Activated CD8-positive, alpha-beta memory T cell treated with anti-CD3 and anti-CD28 coated beads, Interleukin-2, amount 50 U/mL, for 24 hours (primary cell): ENCODE results near the gene HNF4A.

Experiments used
- DNase-seq: peaks from one replicate; pipeline ENCODE4 v3.0.0-alpha.2; 2020; ENCODE audit errors: extremely low read depth

HNF4A gene

DNA sequence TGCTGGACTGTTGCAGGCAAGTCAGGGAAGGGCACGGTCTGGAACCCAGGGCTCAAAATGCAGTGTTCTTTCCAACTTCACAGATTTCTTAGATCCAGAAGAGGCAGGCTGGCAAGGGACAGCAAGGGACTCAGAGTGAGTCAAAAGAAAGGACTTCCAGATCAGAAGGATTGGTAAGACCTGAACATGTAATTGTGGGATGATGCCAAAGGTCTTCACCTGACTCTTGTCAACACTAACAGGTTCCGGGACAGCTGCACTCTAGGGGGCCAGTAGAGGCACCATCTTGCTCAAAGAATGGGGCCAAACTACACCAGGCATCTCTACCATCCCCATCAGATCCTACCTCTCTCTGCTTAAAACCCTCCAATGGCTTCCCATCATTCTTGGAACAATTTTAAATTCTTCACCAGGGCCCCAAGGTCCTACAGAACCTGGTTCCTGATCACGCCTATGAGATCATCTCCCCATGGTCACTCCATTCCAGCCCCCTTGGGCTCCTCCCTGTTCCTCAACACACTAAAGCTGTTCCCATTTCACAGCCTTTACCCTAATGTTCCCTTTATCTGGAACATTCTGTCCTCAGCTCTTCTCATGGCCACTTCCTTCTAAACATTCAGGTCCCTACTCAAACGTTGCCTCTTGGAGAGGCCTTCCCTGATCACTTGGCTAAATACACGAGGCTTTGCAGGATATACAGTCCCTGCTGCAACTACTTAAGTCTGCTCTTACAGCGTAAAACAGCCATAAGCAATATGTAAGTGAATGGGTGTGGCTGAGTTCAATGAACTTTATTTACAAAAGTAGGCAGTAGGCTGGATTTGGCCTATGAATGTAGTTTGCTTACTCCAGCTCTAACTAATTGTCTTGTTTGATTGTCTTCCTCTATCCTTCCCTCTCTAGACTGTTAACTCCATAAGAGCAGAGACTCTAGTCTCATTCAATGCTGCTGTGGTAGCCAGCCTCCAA, 90.5 kb downstream of the HNF4A start:
- no peak for DNase-seq

DNA sequence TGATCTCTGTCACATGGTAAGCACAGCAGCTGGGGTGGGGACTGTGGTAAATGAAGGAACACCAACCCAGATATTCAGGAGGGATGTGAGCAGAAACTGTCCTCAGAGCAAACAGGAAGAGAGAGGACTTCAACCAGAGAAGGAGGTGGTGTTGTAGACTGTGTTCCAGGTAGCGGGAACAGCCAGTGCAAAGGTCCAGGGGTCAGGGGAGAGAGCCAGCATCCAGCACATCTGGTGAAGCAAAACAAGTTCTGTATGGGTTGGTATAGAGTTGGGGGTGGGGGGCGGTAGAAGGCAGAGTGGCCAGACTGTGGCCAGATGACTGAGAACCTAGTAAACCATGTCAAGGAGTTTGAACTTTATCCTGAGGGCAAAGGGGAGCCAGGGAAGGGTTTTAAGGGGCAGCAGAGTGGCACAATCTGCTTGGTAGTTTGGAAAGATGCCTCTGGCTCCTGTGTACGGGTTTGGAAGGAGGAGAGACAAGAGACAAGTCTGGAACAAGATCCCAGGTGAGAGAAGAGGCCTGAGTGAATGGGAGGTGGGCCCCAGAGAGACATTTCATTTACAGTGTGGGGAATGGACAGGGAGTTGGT, 92.4 kb downstream of the HNF4A start:
- no peak for DNase-seq

DNA sequence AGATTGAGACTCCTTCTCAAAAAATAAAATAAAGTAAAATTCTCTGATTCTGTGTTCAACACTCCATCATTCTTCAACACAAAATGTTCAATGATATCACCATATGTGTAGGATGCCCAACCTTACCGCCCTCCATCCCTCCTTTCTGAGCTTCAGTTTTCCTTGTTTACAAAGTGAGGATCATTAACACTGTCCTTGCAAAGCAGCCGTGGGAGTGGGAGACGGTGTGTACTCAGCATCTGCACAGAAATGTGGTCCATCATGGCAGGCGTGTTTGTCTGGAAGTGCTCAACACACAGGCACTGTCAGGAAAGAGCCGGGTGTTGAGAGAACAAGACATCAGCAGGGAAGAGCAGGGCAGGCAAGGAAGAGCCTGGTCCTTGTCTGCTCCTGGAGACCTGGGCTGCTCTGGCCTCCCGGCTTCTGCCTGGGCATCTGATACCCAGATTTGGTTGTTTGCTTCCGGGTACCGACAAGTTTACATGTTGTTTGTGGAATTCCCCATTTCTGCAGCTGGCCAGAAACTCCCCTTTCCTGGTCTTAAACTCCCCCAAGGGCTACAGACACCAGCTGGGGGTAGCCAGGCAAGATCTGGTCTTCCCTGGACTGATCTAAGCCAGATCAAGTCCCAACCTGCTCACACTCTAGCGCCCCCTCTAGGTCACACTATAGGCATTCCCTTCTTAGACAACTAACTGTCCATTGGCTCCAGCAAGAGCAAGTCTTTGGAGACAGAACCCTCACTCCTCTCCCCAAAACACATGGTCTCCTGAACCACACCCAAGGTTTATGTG, 93.5 kb downstream of the HNF4A start:
- no peak for DNase-seq

DNA sequence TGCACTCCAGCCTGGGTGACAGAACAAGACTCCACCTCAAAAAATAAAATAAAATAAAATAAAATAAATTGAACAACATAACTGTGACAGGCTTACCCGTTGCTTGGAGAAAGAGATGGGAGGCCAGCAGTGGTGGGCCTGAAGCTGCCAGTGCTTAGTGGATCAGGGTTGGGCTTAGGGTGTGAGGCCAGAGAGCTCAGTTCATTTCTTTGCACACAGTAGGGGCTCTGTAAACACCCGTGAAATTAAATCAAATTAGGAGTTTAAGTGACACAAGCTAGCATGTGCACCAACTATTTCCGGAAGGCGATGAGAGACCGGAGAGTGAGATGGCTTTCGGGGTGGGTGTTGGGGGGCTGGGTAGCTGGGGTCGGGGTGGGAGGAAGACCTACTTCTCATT, 94.4 kb downstream of the HNF4A start:
- no peak for DNase-seq

DNA sequence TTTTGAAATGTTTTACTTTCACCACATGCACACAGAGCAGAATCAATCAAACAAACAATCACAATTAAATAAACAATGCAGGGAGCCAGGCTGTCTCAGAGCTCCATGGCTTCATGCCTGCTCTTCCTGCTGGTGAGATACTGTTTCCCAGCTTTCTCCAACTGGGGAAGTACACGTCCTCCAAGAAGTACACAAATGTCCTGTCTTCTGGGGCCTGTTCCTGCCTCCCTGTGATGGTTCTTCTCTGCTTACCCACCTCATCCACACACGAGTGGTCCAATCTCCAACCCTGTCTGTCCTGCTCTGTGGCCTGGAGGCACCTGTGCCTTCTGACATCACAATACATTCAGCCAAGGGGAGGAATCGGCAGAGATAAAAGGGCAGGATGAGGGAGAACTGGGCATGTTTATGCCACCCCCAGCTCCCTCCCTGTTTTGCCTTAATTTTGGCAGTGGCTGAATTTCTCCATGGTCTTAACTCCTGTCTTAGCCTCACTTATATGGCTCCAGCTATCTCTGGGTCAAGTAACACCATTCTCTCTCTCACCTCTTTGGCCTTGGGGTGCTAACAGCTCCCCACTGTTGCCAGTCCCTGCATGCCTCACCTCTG, 94.9 kb downstream of the HNF4A start:
- no peak for DNase-seq

DNA sequence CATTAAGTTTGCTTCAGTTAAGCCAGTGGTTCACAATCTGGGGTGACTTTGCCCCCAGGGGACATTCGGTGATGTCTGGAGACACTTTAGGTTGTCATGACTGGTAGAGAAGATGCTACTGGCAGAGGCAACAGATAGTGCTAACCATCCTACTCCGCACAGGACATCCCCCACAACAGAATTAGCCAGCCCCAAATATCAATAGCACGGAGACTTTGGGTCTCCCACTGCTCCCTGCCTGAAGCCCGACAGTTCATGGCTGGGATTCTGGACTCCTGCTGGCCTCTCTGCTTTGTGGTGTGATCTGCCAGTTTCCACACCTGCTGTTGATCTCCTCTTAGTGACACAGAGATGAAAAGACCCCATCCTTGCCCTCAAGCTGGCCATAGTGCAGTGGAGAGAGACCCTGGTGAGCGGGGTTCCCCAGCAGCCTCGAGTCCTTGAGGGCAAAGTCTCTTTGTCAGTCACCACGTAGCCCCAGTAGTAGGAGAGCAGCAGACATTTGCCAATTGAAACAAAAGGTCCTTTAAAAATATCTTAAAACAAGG, 95.5 kb downstream of the HNF4A start:
- no peak for DNase-seq

DNA sequence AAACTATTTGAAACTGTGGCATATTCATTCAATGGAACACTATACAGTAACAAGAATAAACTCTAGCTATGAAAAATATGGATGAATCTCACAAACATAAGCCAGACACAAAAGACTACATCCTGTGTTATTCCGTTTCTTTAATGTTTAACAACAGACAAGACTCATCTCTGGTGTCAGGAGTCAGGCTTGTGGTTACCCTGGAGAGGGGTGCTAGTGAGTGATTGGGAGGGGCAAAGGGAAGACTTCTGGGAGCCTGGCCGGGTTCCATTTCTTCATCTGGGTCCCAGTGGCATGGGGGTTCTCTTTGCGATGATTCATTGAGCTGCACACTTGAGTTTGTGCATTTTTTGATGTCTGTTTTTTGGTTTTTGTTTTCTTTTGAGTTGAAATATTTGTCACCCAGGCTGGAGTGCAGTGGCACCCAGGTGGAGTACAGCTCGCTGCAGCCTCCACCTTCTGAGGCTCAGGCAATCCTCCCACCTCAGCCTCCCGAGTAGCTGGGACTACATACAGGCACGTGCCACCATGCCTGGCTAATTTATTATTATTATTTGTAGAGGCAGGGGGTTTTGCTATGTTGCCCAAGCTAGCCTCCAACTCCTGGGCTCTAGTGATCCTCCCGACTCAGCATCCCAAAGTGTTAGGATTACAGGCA, 98.9 kb downstream of the HNF4A start:
- DNase-seq = no peak

DNA sequence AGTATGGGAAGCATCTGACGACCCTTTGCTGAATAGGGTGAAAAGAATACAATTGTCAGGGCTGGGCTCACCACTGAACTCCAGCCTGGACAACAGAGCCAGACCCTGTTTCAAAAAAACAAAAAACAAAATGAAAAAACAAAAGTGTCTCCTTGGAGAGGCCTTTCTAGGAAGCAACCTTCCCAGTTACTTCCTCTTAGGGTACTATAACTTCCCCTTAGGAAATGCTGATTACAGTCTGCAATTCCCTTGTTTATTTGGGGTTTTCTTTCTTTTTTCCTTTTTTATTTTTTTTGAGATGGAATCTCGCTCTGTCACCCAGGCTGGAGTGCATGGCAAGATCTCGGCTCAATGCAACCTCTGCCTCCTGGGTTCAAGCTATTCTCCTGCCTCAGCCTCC, 99.6 kb downstream of the HNF4A start:
- no peak for DNase-seq

DNA sequence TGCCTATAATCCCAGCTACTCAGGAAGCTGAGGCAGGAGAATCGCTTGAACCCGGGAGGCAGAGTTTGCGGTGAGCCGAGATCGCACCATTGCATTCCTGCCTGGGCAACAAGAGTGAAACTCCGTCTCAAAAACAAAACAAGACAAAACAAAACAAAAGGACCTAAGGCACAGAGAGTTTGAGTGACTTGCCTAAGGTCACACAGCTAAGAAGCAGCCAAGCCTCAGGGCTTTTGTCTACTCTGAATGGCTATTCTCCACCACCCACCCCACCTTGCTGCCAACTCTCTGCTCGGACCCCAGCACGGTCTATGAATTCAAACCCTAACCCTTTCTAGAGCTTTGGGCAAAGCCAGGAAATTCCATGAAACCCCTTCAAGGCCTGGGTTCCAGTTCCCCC, 101.1 kb downstream of the HNF4A start:
- no peak for DNase-seq

DNA sequence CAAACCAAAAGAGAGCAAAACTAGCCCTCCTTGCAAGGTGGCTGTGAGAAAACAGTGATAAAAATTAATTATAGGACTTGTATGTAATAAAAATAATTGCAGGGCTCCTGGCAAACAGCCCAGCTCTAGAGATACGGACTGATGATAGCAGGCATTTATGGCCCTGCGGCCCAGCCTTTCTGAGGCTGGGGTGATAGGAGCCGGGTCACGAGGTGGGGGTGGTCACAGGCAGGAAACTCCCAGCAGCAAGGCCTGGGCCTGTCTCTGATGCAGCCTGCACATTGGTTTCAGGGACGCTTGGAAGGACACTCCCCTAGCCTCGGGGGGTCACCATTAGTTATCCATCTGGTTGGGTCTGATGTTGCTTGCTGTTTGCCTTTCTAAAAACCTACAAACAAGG, 101.5 kb downstream of the HNF4A start:
- no peak for DNase-seq

DNA sequence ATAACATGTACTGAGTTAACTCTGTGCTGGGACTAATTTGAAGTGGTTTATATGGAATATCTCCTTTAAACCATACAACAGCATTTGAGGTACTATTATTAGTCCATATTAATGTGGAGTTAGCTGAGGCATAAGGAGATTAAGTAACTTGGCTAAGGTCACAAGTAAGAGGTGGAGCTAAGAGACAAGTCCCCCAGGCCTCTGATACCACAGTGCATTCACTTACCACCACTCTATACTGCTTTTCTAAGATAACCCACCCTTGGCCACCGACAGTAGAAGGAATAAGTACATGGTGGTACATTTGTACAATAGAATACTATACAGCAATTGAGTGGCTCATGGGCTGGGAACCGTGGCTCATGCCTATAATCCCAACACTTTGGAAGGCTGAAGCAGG, 103.8 kb downstream of the HNF4A start:
- DNase-seq = no peak

DNA sequence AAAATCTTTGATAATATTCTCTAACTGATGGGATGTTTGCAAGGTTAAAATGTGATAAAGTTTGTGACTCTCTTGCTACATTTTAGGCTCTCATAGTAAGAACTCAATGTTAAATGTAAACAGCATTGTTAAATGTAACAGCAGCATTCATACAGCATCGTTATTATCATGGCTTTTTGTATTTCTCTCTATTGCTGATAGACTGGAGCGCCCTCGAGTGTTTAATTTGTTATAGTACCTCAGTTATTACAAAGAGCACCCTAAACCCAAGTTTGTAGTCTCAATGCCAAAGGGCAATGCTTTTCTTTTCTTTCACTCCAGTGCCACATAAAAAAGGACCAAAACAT, 105.3 kb downstream of the HNF4A start:
- no peak for DNase-seq

DNA sequence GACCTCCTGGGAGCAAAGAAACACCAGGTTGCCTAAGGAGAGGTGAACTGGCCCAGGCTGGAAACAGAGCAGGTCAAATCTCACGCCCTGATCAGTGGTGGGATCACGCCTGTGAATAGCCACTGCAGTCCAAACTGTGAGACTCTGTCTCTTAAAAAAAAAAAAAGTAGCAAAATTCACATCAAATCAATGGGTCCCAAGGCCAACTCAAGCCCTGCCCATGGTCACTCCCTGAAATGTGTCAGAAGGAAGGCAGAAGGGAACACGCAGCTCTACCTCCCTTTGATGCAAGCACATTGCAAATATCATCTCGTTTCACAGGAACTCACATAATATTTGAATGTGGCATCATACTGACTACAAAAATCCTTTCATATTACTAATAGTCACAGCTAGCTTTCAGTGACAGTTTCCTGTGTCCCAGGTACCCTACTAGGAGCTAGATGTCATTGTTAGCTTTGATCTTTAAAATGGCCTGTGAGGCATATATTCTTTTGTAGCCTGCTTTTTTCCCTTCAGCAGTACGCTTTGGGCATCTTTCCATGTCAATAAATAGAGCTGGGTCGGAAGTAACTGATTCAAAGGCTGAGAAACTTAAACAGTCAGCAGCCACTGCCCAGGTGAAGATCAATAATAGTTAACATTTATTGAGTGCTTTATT, 105.8 kb downstream of the HNF4A start:
- DNase-seq = no peak

DNA sequence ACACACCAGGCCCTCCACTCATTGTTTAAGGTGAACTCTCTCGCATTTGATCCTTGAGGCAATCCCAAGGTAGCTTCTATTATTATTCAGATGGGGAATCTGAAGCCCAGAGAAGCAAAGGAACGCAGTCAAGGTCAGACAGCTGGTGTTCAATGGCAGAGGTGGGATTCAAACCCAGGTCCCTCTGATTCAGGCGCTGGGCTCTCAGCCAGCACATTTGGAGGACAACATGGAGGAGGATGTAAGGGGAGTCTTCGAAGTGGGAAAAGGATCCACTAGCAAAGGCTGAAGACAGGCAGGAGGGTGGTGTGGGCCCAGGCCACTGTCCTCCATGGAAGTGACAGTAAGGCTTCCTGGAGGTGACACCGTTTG, 106.3 kb downstream of the HNF4A start:
- DNase-seq = no peak

DNA sequence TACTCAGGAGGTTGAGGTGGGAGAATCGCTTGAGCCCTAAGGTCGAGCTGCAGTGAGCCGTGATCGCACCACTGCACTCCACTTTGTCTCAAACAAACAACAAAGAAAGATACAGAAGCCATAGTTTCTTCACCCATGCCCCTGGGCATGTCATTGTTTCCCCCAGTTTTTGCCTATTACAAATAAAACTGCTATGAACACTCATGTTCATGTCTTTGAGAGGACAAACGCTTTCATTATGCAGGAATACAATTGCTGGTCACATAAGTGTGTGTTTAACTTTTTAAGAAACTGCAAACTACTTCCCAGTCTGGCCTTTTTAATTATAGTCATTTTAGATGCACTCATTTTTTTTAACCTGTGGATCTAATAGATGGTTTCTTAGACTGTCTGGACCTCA, 108.0 kb downstream of the HNF4A start:
- no peak for DNase-seq

DNA sequence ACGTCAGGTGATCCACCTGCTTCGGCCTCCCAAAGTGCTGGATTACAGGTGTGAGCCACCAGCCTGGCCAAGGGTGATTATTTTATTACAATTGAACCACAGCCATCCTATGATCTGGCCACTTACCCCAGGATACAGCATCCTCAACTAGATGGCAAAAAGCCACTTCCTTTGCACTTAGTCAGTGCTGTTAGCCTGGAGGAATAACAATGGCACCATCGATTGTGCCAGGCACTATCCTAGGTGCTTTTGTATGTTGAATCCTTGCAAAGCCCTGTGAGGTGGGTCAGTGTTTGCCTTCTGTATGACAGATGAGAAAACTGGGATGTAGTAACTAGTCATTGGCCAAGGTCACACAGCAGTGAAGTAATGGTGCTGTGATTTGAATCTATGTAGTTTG, 109.0 kb downstream of the HNF4A start:
- DNase-seq = no peak

DNA sequence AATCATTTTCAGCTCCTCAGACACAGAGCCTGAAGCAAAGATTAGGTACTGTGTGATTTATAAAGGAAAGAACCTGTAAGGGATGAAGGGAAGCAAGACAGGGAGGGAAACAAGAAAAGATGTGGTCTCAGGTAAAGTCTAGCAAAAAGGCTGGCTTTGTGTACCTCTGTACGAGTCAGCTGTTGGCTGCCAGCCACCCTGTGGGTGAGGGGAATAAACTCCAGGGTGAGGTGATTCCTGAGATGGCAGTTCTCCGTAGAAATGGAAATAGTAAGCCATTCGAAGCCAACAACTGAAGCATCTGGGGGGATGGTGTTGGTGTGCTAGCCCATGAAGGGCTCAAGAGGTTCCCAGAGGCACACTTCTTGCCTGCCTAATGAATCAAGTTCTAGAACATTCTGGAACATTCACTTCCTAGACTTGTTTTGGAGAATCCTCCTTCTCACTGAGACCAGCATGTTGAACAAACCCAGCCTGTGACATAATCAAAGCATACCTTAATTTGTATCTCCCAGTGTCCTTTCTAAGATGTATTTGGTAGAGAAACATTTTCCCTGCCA, 109.6 kb downstream of the HNF4A start:
- no peak for DNase-seq

DNA sequence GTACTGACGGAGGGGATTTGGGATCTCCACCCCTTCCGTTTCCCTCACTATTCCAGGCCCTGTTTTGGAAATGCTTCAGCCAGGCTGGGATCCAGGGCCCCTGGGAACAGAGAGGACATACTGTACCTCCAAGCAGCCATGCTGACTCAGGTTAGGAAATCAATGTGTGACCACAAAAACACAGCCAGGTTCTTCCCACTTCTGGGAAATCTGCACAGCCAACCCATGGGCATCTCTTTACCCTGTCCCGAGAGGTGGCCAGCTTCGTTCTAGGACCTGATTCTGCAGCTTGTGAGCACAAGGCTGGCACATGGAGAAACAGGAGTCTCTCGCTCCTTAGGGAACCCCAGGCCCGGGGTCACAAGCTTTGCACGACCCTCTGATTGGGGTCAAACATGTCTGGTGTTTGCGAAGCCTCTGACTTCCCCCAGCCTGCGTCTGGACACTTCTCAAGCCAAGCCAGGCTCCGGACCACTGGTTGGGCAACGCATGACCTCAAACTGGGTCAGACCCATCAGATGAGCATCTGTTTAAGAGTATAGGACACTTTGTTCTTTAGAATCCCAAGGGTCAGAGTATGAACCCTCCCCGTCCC, 111.9 kb downstream of the HNF4A start:
- DNase-seq = no peak

DNA sequence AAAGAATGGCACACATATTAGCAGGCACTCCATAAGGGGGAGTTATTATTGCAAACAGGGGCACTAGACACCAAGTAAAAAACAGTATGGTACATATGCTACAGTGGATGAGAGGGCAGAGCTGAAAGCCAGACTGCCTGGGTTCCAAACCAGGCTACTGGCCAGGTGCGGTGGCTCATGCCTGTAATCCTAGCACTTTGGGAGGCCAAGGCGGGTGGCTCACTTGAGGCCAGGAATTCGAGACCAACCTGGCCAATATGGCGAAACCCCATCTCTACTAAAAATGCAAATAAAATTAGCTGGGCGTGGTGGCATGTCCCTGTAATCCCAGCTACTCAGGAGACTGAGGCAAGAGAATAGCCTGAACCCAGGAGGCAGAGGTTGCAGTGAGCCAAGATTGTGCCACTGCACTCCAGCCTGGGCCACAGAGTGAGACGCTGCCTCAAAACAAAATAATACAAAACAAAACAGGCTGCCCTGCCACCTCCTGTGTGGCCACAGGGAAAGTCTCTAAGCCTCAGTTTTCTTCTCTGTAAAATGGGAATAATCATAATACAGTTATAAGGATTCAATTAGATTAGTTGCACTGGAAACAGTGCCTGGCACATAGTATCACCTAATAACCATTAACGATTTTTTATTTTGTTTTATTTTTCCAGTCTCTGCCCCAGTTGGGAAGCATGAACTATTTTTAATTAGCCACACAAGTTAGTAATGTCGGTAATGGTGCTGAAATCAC, 112.7 kb downstream of the HNF4A start:
- DNase-seq = no peak

DNA sequence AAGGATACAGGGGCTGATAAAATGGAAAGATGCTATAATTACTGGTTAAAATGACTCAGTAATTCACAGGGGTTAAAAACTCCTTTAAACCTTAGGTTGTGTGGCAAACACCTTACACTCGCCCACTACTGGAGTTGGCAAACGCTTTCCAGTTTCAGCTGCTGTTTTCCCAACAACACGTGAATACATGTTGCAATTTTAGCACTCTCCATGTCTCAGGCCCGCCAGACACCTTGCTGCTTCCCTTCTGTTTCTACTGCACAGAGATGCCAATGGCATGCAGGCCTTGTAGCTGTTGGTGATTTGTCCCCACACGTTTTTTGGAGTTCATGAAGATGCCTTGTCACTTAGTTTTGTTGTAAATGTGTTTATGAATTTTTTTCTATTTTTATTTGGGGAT, 114.8 kb downstream of the HNF4A start:
- no peak for DNase-seq
